PFSK-1 (cell line): ENCODE data around the gene PPARG.

Source experiments
- SIN3A ChIP-seq: IDR thresholded peaks from 2 replicates; pipeline ENCODE4 v1.6.1; 2012; ENCODE audit warnings: mild to moderate bottlenecking, low read length, moderate library complexity, borderline replicate concordance; ENCODE audit not compliant: insufficient read depth
- TAF1 ChIP-seq: IDR thresholded peaks from 2 replicates; pipeline ENCODE4 v1.6.1; 2012; ENCODE audit warnings: low read length, control low read depth, borderline replicate concordance; ENCODE audit not compliant: insufficient read depth

DNA sequence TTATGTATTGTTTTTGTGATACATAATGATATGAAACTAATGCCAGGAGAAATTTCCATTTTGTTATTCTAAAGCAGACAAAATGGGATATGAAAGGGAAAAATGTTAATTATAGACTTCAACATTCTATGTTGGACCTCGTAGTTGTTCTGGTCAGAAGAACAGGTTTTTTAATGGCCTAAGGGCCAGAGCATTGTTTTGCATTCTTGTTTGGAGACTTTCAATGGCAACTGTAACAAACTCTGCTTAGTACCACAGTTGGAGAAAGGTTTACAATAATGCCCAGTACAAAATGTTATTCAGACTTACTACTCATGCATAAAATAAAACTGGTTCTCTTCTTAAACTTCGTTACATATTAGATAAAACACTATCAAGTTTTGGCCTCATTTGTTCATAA lies 12.2 kb downstream of the PPARG start:
- no peak for TF ChIP-seq TAF1
- TF ChIP-seq SIN3A, result no peak
